ENCODE data around the gene RGS8.

The RGS8 gene

GRCh38 chr1:182690886-182691443 lies 6.6 kb upstream of the RGS8 start:
- no peak for DNase-seq (ENCODE audit: extremely low spot score)
- no peak for TF ChIP-seq HDGF (IDR thresholded peaks at IDR 0.05; ENCODE audit: borderline replicate concordance)
- TF ChIP-seq FOXK2 (IDR thresholded peaks at IDR 0.05): no peak
- no peak for TF ChIP-seq PKNOX1 (IDR thresholded peaks at IDR 0.05)
- TF ChIP-seq FOXM1 (IDR thresholded peaks at IDR 0.05; ENCODE audit: borderline replicate concordance): no peak
- ChIA-PET POLR2A (interaction anchor here (1.2 kb wide), 1 partner anchor 87 kb away, joined by 3 read pairs; the partner anchor contains the start of gene RGS16), CTCF (no interaction called here)

GRCh38 chr1:182688436-182689205 lies 4.2 kb upstream of the RGS8 start:
- ChIA-PET CTCF (no interaction called here), POLR2A (no interaction called here)
- DNase-seq (ENCODE audit: extremely low spot score): no peak
- no peak for TF ChIP-seq ZNF384 (IDR thresholded peaks at IDR 0.05)
- TF ChIP-seq TARDBP (IDR thresholded peaks at IDR 0.05): no peak
- no peak for TF ChIP-seq HDGF (IDR thresholded peaks at IDR 0.05; ENCODE audit: borderline replicate concordance)
- no peak for TF ChIP-seq PKNOX1 (IDR thresholded peaks at IDR 0.05)
- no peak for TF ChIP-seq FOXM1 (IDR thresholded peaks at IDR 0.05; ENCODE audit: borderline replicate concordance)
- TF ChIP-seq LEF1 (IDR thresholded peaks at IDR 0.05; ENCODE audit: borderline replicate concordance): no peak
- TF ChIP-seq L3MBTL2 (conservative IDR thresholded peaks at IDR 0.05): no peak
- TF ChIP-seq SUZ12 (IDR thresholded peaks at IDR 0.05): no peak
- no peak for TF ChIP-seq BHLHE40 (IDR thresholded peaks at IDR 0.05; ENCODE audit: borderline replicate concordance)
- no peak for TF ChIP-seq FOXA1 (IDR thresholded peaks at IDR 0.05)
- no peak for TF ChIP-seq ELF4 (IDR thresholded peaks at IDR 0.05)
- TF ChIP-seq ARNT (IDR thresholded peaks at IDR 0.05): no peak
- TF ChIP-seq CTBP1 (IDR thresholded peaks at IDR 0.05; ENCODE audit: borderline replicate concordance): no peak
- no peak for TF ChIP-seq SP1 (IDR thresholded peaks at IDR 0.05)
- no peak for TF ChIP-seq FOXK2 (IDR thresholded peaks at IDR 0.05)
- no peak for TF ChIP-seq NFRKB (IDR thresholded peaks at IDR 0.05)

DNA sequence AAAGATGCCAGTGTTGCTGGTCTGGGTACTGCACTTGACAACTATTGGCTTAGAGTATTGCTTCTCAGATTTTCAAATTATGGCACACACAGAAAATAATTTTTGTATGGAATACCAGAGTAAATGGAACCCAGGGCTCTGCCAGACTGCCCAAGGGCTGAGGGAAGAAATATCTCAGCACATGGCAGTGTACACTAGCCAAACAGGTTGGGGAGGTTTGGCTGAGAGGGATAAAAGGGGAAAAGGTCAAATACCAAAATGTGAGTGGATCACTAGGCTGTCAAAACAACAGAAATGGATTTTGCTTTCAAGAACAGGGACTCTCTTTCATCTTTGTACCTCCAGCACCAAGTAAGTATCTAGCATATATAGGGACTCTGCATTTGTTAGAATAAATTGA lies 3.0 kb upstream of the RGS8 start:
- no peak for DNase-seq (ENCODE audit: extremely low spot score)
- ChIA-PET POLR2A (no interaction called here), CTCF (no interaction called here)
- no peak for TF ChIP-seq LEF1 (IDR thresholded peaks at IDR 0.05; ENCODE audit: borderline replicate concordance)
- TF ChIP-seq ARNT (IDR thresholded peaks at IDR 0.05): no peak
- TF ChIP-seq ZNF384 (IDR thresholded peaks at IDR 0.05): no peak
- no peak for TF ChIP-seq FOXK2 (IDR thresholded peaks at IDR 0.05)
- TF ChIP-seq FOXA1 (IDR thresholded peaks at IDR 0.05): no peak
- TF ChIP-seq BHLHE40 (IDR thresholded peaks at IDR 0.05; ENCODE audit: borderline replicate concordance): no peak
- TF ChIP-seq SP1 (IDR thresholded peaks at IDR 0.05): no peak
- no peak for TF ChIP-seq HDGF (IDR thresholded peaks at IDR 0.05; ENCODE audit: borderline replicate concordance)
- TF ChIP-seq CTBP1 (IDR thresholded peaks at IDR 0.05; ENCODE audit: borderline replicate concordance): no peak
- TF ChIP-seq NFRKB (IDR thresholded peaks at IDR 0.05): no peak
- TF ChIP-seq SUZ12 (IDR thresholded peaks at IDR 0.05): no peak
- no peak for TF ChIP-seq PKNOX1 (IDR thresholded peaks at IDR 0.05)
- no peak for TF ChIP-seq TARDBP (IDR thresholded peaks at IDR 0.05)
- TF ChIP-seq L3MBTL2 (conservative IDR thresholded peaks at IDR 0.05): no peak
- no peak for TF ChIP-seq ELF4 (IDR thresholded peaks at IDR 0.05)
- TF ChIP-seq FOXM1 (IDR thresholded peaks at IDR 0.05; ENCODE audit: borderline replicate concordance): no peak

- ChIA-PET CTCF (no interaction called here), POLR2A (no interaction called here)
- TF ChIP-seq FOXM1 (IDR thresholded peaks at IDR 0.05; ENCODE audit: borderline replicate concordance): no peak
- no peak for DNase-seq (ENCODE audit: extremely low spot score)
Measured at GRCh38 chr1:182686446-182686845, 2.1 kb upstream of the RGS8 start.

DNA sequence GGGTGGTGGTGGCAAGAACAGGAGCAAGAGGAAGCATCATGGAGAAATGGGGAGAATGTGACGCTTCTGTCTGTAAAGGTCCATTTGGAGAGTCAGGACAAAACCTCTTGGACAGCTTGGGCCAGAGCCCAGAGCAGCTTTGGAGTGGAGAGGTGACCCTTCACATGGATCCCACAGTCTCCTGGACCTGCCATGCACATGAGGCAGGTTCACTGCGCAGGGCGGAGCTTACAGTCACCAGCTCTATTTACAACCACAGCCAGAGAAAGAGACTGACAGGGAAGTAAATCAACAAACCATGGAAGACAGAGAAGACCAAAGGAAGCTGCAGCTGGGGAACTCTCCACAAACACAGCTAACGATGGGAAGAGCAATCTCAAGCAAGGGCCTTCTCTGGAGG lies 828 bp upstream of the RGS8 start:
- no peak for DNase-seq (ENCODE audit: extremely low spot score)
- POLR2A ChIA-PET: no interaction called here
- CTCF ChIA-PET: no interaction called here
- no peak for TF ChIP-seq ARNT (IDR thresholded peaks at IDR 0.05)

DNA sequence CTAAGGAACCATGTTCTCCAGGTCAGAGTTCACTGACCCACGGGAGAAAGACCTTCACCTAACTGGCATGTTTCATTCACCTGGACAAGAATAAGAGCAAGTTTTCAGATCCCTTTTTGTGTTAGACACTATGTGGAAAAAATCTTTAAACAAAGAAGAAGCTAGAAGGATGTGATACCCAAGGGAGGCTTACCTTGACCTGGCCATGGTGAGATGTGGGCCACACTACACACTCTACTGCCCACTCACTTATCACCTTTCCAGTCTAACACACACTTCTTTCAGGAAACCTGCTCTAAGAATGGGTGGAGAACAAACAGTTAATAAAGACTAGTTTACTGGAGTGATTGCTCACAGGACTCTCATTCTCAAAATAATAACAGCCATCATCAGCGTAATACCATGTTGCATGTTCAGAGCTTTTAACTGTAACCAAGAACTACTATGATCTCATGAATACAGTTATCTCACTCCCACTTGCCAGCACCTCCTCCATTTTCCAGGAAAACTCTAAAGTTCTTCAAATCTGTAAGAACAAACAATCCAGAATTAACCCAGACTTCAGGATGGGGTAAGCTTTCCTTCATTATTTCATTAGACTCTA lies 1.4 kb downstream of the RGS8 start:
- no peak for TF ChIP-seq FOXM1 (IDR thresholded peaks at IDR 0.05; ENCODE audit: borderline replicate concordance)
- POLR2A ChIA-PET: no interaction called here
- CTCF ChIA-PET: no interaction called here
- no peak for DNase-seq (ENCODE audit: extremely low spot score)

- CTCF ChIA-PET: interaction anchor here (0.7 kb wide), 1 partner anchor 16 kb away, joined by 3 read pairs; no protein-coding TSS in a partner anchor
- POLR2A ChIA-PET: no interaction called here
- DNase-seq (ENCODE audit: extremely low spot score): no peak
- TF ChIP-seq LEF1 (IDR thresholded peaks at IDR 0.05; ENCODE audit: borderline replicate concordance) (no peak), FOXA1 (IDR thresholded peaks at IDR 0.05) (no peak), PKNOX1 (IDR thresholded peaks at IDR 0.05) (no peak), ELF4 (IDR thresholded peaks at IDR 0.05) (no peak), ZNF384 (IDR thresholded peaks at IDR 0.05) (no peak), ARNT (IDR thresholded peaks at IDR 0.05) (no peak), L3MBTL2 (conservative IDR thresholded peaks at IDR 0.05) (no peak), SUZ12 (IDR thresholded peaks at IDR 0.05) (no peak)
Measured at GRCh38 chr1:182682406-182682805, 2.0 kb downstream of the RGS8 start.

Measured in HEK293T (cell line).